Measurements from ENCODE around the gene CIRBP. TPM values are rescaled to one million over a fixed set of nuclear protein-coding genes. Genes with fewer than 3 reads are reported as not detected.

The CIRBP gene
- total RNA-seq, result 100 to 1,000 TPM; 253 to 258 TPM
- 238 TPM for polyA plus RNA-seq

- H3K4me1 ChIP-seq (ENCODE audit: insufficient read depth, low read length), result peaks cover 75% of the 10 kb centered on the region
- Mint-ChIP-seq H3K27me3 (peaks cover 0 to 10% of the 10 kb centered on the region in 2 donors), H3K4me1 (peaks cover 58 to 83% (median 58%) of the 10 kb centered on the region in 3 donors)
These were observed at the start of gene CIRBP for GRCh38 chr19:1269065-1269477. Gene CIRBP, plus strand, starts transcription at chr19:1269332. Its CDS starts 1,602 bp downstream, at chr19:1270934.

DNA sequence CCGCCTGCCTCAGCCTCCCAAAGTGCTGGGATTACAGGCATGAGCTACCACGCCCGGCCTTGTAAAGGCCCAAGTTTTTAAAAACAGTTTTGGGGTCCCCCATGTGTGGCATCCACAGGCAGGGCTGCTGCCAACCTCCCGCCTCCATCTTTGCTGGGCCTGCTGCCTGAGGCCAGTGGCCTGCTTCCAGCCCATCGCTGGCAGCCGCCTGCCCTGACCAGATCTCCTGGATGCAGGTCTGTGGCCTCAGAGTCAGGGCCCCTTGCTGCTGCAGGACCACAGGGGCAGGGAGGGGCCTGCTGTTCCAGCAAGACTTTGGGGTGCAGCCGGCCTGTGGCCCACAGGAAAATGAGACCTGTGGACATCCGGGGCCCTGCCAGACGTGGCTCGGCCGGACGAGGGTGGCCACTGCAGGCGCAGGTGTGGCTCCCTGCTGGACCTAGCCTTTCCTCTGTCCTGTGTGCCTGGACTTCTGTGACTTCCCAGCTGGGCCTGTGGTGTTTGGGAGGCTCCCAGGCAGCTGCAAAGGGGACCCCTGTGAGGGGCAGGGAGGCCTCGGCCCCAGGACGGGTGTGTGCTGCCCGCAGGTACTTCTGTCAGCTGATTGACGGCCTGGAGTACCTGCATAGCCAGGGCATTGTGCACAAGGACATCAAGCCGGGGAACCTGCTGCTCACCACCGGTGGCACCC is 49.2 kb upstream of the CIRBP start:
- H3K4me3 ChIP-seq (ENCODE audit: low read length), result no peak overlapping the region
- POLR2A ChIA-PET, result no interaction called here
- H3K4me1 ChIP-seq (ENCODE audit: insufficient read depth, low read length), result no peaks in the 10 kb centered on the region
- no peaks in the 10 kb centered on the region for H3K9me3 ChIP-seq (ENCODE audit: low read length)
- H3K27me3 ChIP-seq (ENCODE audit: insufficient read depth, low read length, poor library complexity, severe bottlenecking), result no peaks in the 10 kb centered on the region
- H3K4me3 Mint-ChIP-seq, result no peak overlapping the region
- H3K27ac ChIP-seq (ENCODE audit: low read depth, low read length), result no peak overlapping the region
- no peak overlapping the region for H3K27ac Mint-ChIP-seq
- no peak for DNase-seq
- CTCF ChIA-PET, result interaction anchor here (1.7 kb wide), 1 partner anchor 26 kb away, joined by 3 read pairs; no protein-coding TSS in a partner anchor
- H3K4me1 Mint-ChIP-seq, result peaks cover 0 to 7% (median 1%) of the 10 kb centered on the region in 3 donors
- H3K36me3 ChIP-seq (ENCODE audit: insufficient read depth, low read length), result peaks cover 7% of the 10 kb centered on the region
- H3K36me3 Mint-ChIP-seq, result peaks cover 0 to 23% (median 0%) of the 10 kb centered on the region in 3 donors
- H3K27me3 Mint-ChIP-seq, result no peaks in the 10 kb centered on the region
- no peaks in the 10 kb centered on the region for H3K9me3 Mint-ChIP-seq

More at GRCh38 chr19:1269065-1269477, at the start of gene CIRBP:
- peak within 1 kb of the TSS; percentile 90 for H3K27ac ChIP-seq (ENCODE audit: low read depth, low read length)
- Mint-ChIP-seq H3K36me3 (peaks cover 14 to 44% (median 17%) of the 10 kb centered on the region in 3 donors), H3K27ac (peak within 1 kb of the TSS; percentile 90 to 98 (median 94)), H3K9me3 (no peaks in the 10 kb centered on the region), H3K4me3 (peak within 1 kb of the TSS; percentile 86 to 92 (median 87))
- peak within 1 kb of the TSS; percentile 99 for H3K4me3 ChIP-seq (ENCODE audit: low read length)
- ChIA-PET CTCF (interaction anchor here (0.7 to 10.3 kb wide), 9 partner anchors 9 to 241 kb away, joined by 3 to 484 read pairs (median 4); partner anchors contain the start of gene ATP5F1D), POLR2A (interaction anchor here (0.5 to 5.0 kb wide), 48 partner anchors 9 to 1207 kb away, joined by 3 to 280 read pairs (median 4); partner anchors contain the start of genes ABCA7, ARHGAP45, ATP5F1D and CBARP)
- peaks cover 34% of the 10 kb centered on the region for H3K36me3 ChIP-seq (ENCODE audit: insufficient read depth, low read length)
- no peaks in the 10 kb centered on the region for H3K27me3 ChIP-seq (ENCODE audit: insufficient read depth, low read length, poor library complexity, severe bottlenecking)
- DNase-seq, result peak; percentile 98 to 100 (median 99)
- no peaks in the 10 kb centered on the region for H3K9me3 ChIP-seq (ENCODE audit: low read length)

DNA sequence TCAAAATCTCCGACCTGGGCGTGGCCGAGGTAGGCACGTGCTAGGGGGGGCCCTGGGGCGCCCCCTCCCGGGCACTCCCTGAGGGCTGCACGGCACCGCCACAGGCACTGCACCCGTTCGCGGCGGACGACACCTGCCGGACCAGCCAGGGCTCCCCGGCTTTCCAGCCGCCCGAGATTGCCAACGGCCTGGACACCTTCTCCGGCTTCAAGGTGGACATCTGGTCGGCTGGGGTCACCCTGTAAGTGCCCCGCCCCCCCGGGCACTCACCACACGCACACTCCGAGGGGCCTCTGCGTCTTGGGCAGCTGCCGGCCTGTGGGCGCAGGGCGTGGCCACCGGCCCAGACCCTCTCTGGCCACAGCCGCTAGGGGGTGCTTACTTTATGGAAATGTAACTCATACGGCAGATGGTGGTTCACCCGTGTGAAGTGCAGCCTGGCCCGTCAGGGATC is 48.6 kb upstream of the CIRBP start:
- POLR2A ChIA-PET, result interaction anchor here (0.6 kb wide), 1 partner anchor 78 kb away, joined by 3 read pairs; no protein-coding TSS in a partner anchor

DNA sequence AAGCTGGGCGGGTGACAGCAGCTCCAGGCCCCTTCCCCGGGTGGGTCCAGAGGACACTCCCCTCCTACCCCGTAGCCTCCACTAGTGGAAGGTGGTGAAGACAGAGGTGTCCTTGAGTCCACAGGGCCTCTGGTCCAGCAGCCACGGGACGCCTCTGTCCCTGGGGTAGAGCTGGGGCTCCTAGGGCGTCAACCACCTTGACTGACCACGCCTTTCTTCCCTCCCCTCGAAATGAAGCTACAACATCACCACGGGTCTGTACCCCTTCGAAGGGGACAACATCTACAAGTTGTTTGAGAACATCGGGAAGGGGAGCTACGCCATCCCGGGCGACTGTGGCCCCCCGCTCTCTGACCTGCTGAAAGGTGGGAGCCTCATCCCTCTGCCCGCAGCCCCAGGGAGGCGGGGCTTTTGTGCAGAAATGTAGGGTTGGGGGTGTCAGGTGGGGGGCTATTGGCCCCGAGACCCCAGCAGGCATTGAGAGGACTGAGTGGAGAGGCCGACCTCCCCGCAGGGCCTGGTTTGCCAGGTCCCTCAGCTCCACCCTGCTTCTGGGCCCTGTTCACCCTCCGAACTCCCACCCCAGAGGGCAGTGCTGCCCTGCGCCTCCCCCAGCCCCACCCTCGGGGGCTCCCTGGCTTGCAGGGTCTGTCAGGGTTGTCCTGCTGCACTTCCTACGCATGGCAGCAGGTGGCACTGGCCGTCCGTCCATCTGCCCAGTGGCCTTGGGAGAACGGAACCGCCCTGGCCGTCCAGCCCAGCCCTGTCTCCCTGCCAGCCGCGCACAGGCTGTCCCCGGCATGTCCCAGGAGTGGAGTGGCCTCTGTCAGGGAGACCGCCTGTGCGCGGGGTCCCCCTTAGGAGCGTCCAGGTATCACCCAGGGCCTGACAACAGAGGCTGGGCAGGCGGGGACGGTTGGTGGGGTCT is 47.9 kb upstream of the CIRBP start:
- POLR2A ChIA-PET, result interaction anchor here (0.6 kb wide), 1 partner anchor 79 kb away, joined by 3 read pairs; no protein-coding TSS in a partner anchor
- H3K36me3 ChIP-seq (ENCODE audit: insufficient read depth, low read length), result peaks cover 7% of the 10 kb centered on the region
- H3K4me1 ChIP-seq (ENCODE audit: insufficient read depth, low read length), result no peaks in the 10 kb centered on the region
- Mint-ChIP-seq H3K36me3 (peaks cover 0 to 19% (median 0%) of the 10 kb centered on the region in 3 donors), H3K9me3 (no peaks in the 10 kb centered on the region), H3K4me1 (peaks cover 0 to 3% (median 1%) of the 10 kb centered on the region in 3 donors), H3K27ac (no peak overlapping the region), H3K27me3 (no peaks in the 10 kb centered on the region), H3K4me3 (no peak overlapping the region)
- H3K27me3 ChIP-seq (ENCODE audit: insufficient read depth, low read length, poor library complexity, severe bottlenecking), result no peaks in the 10 kb centered on the region
- no peak for DNase-seq
- no peak overlapping the region for H3K4me3 ChIP-seq (ENCODE audit: low read length)
- CTCF ChIA-PET, result interaction anchor here (1.6 kb wide), 1 partner anchor 109 kb away, joined by 3 read pairs; no protein-coding TSS in a partner anchor
- no peak overlapping the region for H3K27ac ChIP-seq (ENCODE audit: low read depth, low read length)
- no peaks in the 10 kb centered on the region for H3K9me3 ChIP-seq (ENCODE audit: low read length)

More for the DNA sequence above, 48.6 kb upstream of the CIRBP start:
- Histone ChIP-seq H3K27ac (ENCODE audit: low read depth, low read length) (no peak overlapping the region), H3K9me3 (ENCODE audit: low read length) (no peaks in the 10 kb centered on the region), H3K27me3 (ENCODE audit: insufficient read depth, low read length, poor library complexity, severe bottlenecking) (no peaks in the 10 kb centered on the region), H3K4me1 (ENCODE audit: insufficient read depth, low read length) (no peaks in the 10 kb centered on the region), H3K4me3 (ENCODE audit: low read length) (no peak overlapping the region), H3K36me3 (ENCODE audit: insufficient read depth, low read length) (peaks cover 7% of the 10 kb centered on the region)
- Mint-ChIP-seq H3K27ac (no peak overlapping the region), H3K27me3 (no peaks in the 10 kb centered on the region), H3K36me3 (peaks cover 0 to 23% (median 0%) of the 10 kb centered on the region in 3 donors), H3K4me1 (peaks cover 0 to 7% (median 1%) of the 10 kb centered on the region in 3 donors), H3K9me3 (no peaks in the 10 kb centered on the region), H3K4me3 (no peak overlapping the region)
- DNase-seq, result no peak
- CTCF ChIA-PET, result interaction anchor here (1.6 to 1.7 kb wide), 2 partner anchors 26 to 108 kb away, joined by 3 read pairs; no protein-coding TSS in a partner anchor

GRCh38 chr19:1221904-1222255 is 47.3 kb upstream of the CIRBP start:
- ChIA-PET POLR2A (no interaction called here), CTCF (interaction anchor here (1.6 kb wide), 1 partner anchor 109 kb away, joined by 3 read pairs; no protein-coding TSS in a partner anchor)
- H3K27me3 Mint-ChIP-seq, result no peaks in the 10 kb centered on the region
- H3K4me1 Mint-ChIP-seq, result peaks cover 0 to 3% (median 1%) of the 10 kb centered on the region in 3 donors
- no peak overlapping the region for H3K4me3 ChIP-seq (ENCODE audit: low read length)
- H3K36me3 ChIP-seq (ENCODE audit: insufficient read depth, low read length), result peaks cover 7% of the 10 kb centered on the region
- H3K4me3 Mint-ChIP-seq, result no peak overlapping the region
- no peaks in the 10 kb centered on the region for H3K9me3 Mint-ChIP-seq
- H3K27ac Mint-ChIP-seq, result no peak overlapping the region
- H3K36me3 Mint-ChIP-seq, result peaks cover 0 to 15% (median 0%) of the 10 kb centered on the region in 3 donors
- no peak for DNase-seq
- H3K27ac ChIP-seq (ENCODE audit: low read depth, low read length), result no peak overlapping the region
- H3K27me3 ChIP-seq (ENCODE audit: insufficient read depth, low read length, poor library complexity, severe bottlenecking), result no peaks in the 10 kb centered on the region
- no peaks in the 10 kb centered on the region for H3K9me3 ChIP-seq (ENCODE audit: low read length)
- no peaks in the 10 kb centered on the region for H3K4me1 ChIP-seq (ENCODE audit: insufficient read depth, low read length)

- H3K4me3 ChIP-seq (ENCODE audit: low read length), result no peak overlapping the region
- ChIA-PET CTCF (interaction anchor here (1.0 kb wide), 1 partner anchor 29 kb away, joined by 5 read pairs; no protein-coding TSS in a partner anchor), POLR2A (no interaction called here)
- DNase-seq, result no peak
- Mint-ChIP-seq H3K9me3 (no peaks in the 10 kb centered on the region), H3K4me1 (peaks cover 0 to 3% (median 0%) of the 10 kb centered on the region in 3 donors), H3K36me3 (peaks cover 0 to 17% (median 0%) of the 10 kb centered on the region in 3 donors), H3K27ac (no peak overlapping the region), H3K27me3 (no peaks in the 10 kb centered on the region), H3K4me3 (no peak overlapping the region)
- H3K27ac ChIP-seq (ENCODE audit: low read depth, low read length), result no peak overlapping the region
- H3K36me3 ChIP-seq (ENCODE audit: insufficient read depth, low read length), result peaks cover 7% of the 10 kb centered on the region
- no peaks in the 10 kb centered on the region for H3K9me3 ChIP-seq (ENCODE audit: low read length)
- H3K4me1 ChIP-seq (ENCODE audit: insufficient read depth, low read length), result no peaks in the 10 kb centered on the region
- H3K27me3 ChIP-seq (ENCODE audit: insufficient read depth, low read length, poor library complexity, severe bottlenecking), result no peaks in the 10 kb centered on the region
These were observed 46.7 kb upstream of the CIRBP start for GRCh38 chr19:1222394-1222793.

DNA sequence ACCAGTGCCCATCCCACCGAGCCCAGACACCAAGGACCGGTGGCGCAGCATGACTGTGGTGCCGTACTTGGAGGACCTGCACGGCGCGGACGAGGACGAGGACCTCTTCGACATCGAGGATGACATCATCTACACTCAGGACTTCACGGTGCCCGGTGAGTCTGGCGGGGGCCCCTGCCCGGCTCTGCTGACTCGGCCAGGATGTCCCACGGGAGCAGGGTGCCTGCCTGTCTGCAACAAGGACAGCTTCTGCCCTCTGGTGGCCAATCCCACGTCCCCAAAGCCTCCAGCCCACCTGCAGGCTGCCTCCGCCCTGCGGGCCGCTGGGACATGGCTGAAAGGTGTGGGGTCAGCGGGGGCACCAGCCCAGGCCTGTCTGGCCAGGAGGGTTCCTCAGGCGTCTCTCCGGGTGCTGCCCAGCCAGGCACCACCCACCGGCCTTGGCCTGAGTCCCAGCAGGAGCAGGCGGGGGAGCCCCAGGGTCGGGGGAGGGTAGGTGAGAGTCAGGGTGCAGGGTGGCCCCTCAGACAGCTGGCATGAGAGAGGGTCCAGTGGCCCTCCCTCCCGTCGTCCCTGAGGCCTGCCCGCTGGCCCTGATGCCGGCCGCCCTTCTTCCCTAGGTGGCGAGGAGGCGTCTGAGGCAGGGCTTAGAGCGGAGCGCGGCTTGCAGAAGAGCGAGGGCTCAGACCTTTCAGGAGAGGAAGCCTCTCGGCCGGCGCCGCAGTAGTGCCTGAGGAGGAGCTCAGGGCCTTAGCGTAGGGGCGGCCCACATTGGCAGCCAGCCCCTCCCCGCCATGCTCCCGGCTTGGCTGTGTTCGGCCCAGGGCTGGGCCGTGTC is 45.9 kb upstream of the CIRBP start:
- Histone ChIP-seq H3K4me3 (ENCODE audit: low read length) (no peak overlapping the region), H3K9me3 (ENCODE audit: low read length) (no peaks in the 10 kb centered on the region), H3K36me3 (ENCODE audit: insufficient read depth, low read length) (peaks cover 7% of the 10 kb centered on the region), H3K4me1 (ENCODE audit: insufficient read depth, low read length) (no peaks in the 10 kb centered on the region), H3K27me3 (ENCODE audit: insufficient read depth, low read length, poor library complexity, severe bottlenecking) (no peaks in the 10 kb centered on the region), H3K27ac (ENCODE audit: low read depth, low read length) (no peak overlapping the region)
- ChIA-PET POLR2A (no interaction called here), CTCF (interaction anchor here (1.0 to 1.6 kb wide), 3 partner anchors 16 to 110 kb away, joined by 3 to 7 read pairs (median 5); no protein-coding TSS in a partner anchor)
- Mint-ChIP-seq H3K4me3 (no peak overlapping the region), H3K4me1 (no peaks in the 10 kb centered on the region), H3K27ac (no peak overlapping the region), H3K9me3 (no peaks in the 10 kb centered on the region), H3K36me3 (peaks cover 0 to 13% (median 0%) of the 10 kb centered on the region in 3 donors), H3K27me3 (no peaks in the 10 kb centered on the region)
- no peak for DNase-seq
